NCI-H2107 treated with DMSO at 0.1 percent for 48 hours (cell line): ENCODE measurements around the gene KATNIP.

ENCODE experiments used
- DNase-seq: peaks from one replicate; lab custom pipeline; 2025; ENCODE audit not compliant: unreplicated experiment; lab: John Stamatoyannopoulos, UW

The KATNIP gene

DNA sequence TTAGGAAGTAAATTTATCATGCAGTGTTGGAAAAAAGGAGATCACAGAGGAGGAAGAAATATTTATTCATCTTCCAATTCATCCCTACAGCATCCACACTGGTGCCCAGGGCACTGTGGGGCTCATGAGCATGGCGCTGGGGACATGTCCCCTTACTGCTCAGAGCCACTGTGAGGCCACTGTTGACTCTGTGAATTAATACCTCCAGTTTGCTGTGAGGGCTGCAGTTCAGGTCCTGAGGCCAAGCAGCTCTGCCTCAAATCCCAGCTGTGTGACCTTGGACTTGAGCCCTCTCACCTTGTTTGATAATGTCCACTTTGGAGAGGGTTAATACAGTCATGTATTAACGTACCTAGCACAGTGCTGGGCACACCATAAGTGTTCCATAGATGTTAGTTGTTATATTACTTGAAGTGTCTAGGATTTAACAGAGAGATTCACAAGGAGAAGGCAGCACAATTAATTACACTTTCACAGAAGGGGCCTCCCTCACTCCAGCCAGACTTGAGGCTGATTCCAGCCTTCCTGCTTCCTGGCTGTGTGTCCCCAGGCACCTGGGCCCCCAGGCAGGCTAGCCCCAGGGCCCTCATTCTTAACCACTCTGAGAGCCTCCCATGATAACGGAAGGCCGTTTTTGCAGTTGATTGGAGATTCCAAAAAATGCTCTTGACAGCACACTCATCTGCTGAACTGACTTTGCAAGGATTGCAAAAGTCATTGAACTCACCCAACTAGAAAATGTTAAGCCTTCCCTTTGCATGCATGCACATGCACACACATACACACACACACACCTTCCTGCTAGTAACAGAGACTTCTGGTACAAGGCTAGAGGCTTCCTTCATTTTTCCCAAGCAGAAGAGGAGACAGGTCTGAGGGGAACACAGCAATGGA, 29.4 kb downstream of the KATNIP start:
- DNase-seq: no peak

DNA sequence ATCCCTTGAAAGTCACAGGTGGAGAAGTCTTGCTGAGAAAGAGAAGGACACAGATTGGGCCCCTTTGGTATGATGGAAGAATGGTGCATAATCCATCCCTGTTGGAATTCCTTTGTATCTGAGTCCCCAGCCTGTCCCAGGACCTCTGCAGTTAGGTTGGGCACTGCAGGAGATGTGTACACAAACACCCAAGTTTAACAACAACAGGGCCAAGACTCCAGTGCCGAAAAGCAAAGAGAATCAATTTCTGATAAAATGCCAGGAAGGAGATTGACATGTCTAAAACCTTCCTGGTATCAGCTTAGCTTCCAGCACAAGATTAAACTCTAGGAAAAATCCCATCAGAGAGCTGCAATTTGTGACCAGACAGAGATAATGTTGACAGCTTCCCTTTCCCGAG, 32.9 kb downstream of the KATNIP start:
- DNase-seq: no peak

DNA sequence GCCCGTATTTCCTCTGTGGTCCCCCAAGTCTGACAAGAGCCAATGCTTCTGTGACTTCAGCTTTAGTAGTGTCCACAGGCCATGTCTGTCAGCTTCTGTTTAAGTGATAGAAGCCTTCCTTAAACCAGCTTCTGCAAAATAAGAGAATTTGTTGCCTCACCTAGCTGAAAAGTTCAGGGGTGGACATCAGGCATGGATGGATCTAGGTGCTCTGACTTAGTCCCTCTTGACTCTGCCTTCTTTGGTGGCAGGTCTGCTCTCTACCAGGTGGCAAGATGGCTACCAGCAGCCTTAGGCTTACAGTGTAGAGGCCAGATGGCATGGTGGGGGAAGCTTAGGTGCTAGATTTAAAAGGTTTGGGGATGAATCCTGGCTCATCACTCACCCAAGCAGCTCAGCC, 33.7 kb downstream of the KATNIP start:
- no peak for DNase-seq

DNA sequence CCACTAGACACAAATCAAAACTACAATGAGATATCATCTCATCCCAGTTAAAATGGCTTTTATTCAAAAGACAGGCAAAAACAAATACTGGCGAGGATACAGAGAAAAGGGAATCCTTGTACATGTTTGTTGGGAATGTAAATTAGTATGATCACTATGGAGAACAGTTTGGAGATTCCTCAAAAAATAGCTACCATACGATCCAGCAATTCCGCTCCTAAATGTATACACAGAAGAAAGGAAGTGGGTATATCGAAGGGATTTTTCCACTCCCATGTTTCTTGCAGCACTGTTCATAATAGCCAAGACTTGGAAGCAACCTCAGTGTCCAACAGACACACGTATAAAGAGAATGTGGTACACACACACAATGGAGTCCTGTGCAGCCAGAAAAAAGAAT, 35.3 kb downstream of the KATNIP start:
- no peak for DNase-seq

DNA sequence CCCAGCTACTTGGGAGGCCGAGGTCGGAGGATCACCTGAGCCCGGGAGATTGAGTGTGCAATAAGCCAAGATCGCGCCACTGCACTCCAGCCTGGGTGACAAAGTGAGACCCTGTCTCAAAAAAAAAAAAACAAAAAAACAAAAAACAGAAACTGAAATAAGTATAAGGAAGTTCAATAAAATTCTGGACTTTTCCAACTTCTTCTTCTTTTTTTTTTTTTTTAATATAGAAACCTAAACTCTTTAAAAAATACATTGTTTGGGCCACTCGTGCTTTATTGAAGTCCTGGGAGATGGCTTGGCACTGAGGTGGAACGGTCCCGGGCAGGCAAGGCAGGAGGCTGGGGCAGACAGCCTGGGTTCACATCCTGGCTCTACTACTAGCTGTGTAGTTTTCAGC, 36.8 kb downstream of the KATNIP start:
- no peak for DNase-seq

DNA sequence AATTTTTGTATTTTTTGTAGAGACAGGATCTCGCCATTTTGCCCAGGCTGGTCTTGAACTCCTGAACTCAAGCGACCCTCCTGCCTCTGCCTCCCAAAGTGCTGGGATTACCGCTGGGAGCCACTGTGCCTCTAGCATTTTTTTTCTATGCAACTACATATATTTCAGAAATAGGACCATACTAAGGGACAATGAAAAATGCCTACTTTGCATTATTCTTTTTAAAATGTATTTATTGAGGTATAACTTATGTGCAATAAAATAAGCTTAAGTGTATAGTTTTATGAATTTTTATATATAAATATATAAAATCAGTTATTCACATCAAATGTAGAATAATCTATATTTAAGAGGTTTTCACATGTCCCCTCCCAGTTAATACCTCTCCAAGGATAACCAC, 38.1 kb downstream of the KATNIP start:
- no peak for DNase-seq

GRCh38 chr16:27591837-27592236, 41.9 kb downstream of the KATNIP start:
- DNase-seq: no peak

GRCh38 chr16:27595475-27595874, 45.5 kb downstream of the KATNIP start:
- no peak for DNase-seq

DNA sequence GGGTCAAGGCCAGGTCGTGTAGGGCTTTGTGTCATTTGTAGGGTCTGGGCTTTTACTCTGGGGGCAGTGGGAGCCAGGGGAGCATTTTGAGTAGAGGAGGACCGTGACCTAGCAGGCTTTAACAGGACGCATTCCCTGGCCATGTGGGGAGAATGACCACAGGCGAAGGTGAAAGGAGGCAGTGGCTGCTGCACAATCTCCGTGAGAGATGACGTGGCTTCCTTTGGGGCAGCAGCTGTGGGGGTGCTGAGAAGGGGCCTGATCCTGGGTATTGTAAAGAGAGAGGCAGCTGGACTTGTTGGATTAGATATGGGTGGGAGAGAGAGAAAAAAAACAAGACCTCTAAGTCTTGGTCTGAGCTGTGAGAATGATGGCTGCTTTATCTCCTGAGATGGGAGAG, 46.0 kb downstream of the KATNIP start:
- DNase-seq: no peak

- no peak for DNase-seq
These were observed 46.5 kb downstream of the KATNIP start for GRCh38 chr16:27596411-27596810.

GRCh38 chr16:27597361-27597760, 47.4 kb downstream of the KATNIP start:
- DNase-seq: no peak

DNA sequence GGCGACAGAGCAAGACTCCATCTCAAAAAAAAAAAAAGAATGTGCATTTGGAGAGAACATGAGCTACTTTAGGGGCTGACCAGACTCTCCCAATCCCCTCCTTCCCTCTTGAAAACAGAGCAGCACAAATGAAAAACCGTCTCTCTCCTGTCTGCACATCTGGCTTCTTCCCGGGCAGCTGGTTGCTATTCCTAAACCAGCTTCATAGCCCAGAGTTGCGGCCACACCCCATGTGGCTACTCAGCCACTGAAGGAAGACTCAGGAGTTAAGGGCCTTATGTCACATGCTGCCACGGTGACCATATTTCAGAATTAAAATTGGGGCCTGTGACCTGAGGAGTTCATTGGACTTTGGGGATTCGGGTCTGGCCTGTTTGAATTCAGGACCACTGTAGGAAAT, 48.3 kb downstream of the KATNIP start:
- no peak for DNase-seq

- DNase-seq: no peak
These were observed 49.1 kb downstream of the KATNIP start for GRCh38 chr16:27598931-27599565.

DNA sequence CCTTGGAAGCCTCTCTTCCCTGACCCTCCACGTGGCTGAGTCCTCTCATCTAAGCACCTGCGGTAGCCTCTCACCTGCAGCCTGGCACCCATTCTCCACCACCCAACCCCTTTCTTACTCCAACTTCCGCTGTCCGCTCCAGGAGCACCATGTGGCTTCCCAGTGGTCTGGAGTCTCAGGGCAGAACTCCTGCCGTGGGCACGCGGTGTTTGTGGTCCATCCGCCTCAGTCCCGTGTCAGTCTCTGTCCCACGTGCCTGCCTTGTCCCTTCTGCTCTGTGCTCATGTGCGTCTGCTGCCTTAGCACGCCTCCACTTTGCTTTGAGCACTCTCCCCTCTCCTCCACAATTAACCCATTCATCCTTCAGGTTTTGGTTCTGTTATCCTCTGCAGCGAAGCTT, 49.7 kb downstream of the KATNIP start:
- DNase-seq: no peak
